Body of pancreas (tissue), 4 donors: ENCODE results near the gene PSD2. TPM values are rescaled to one million over a fixed set of nuclear protein-coding genes. Genes with fewer than 3 reads are reported as not detected.

Experiments used
- ATAC-seq: fragments of 150-250 bp; one replicate; pipeline ENCODE4 v1.9.1; 2016
- DNase-seq, 4 donors: peaks; one replicate each; pipeline ENCODE4 v3.0.0-alpha.2; 2019
- H3K27ac ChIP-seq, 4 donors: fragments of 200-600 bp; sonication (generic); 1 replicate in 3 of 4; 2 replicates in 1 of 4; pipeline versions ENCODE4 v1.5.1 to v1.6.1; 2016 to 2019; ENCODE audit warnings: mild to moderate bottlenecking in 1 of 4, mixed read lengths in 1 of 4, moderate library complexity in 1 of 4
- H3K27me3 ChIP-seq, 2 donors: fragments of 200-600 bp; sonication (generic); one replicate each; pipeline ENCODE4 v1.6.0; 2016; ENCODE audit warnings: mild to moderate bottlenecking in 1 of 2
- H3K36me3 ChIP-seq, 2 donors: fragments of 200-600 bp; sonication (generic); replicated peaks in 1 of 2; 2 replicates each; pipeline ENCODE4 v1.5.1; 2016; ENCODE audit warnings: low read depth in 2 of 2; ENCODE audit not compliant: insufficient read depth in 1 of 2
- H3K4me1 ChIP-seq: fragments of 200-600 bp; sonication (generic); one replicate; pipeline ENCODE4 v1.6.0; 2016
- H3K4me3 ChIP-seq, 2 donors: fragments of 200-600 bp; sonication (generic); 1 replicate in 1 of 2; 2 replicates in 1 of 2; pipeline ENCODE4 v1.5.1; 2016 to 2019
- H3K9me3 ChIP-seq, 3 donors: fragments of 200-600 bp; sonication (generic); 1 replicate in 2 of 3; 2 replicates in 1 of 3; pipeline ENCODE4 v1.5.1; 2016
- POLR2A ChIP-seq, 3 donors: fragments of 450-650 bp; IDR thresholded peaks; one replicate each; pipeline ENCODE4 v1.6.1; 2016; ENCODE audit warnings: antibody characterized with exemption in 3 of 3, mild to moderate bottlenecking in 2 of 3
- WGBS, 2 donors: methylation state at CpG; one replicate each; pipeline ENCODE4 v1.1.5; 2017; 5-methylcytosine and 5-hydroxymethylcytosine counted together
- intact Hi-C: fragments of 100-400 bp; cut with DNase I; formaldehyde crosslinking; loops from one replicate; pipeline ENCODE4 v1.15.1; 2023
- total RNA-seq, 2 donors: library from RNA; depleted of rRNA; stranded (reverse); fragments of >200 nt; gene quantifications; one replicate each; pipeline ENCODE4 v1.1.0, GENCODE V29; 2016
- TF ChIP-seq, protein P1 (sequence below), 7 experiments: fragments of 450-650 bp in 4 of 7; fragments of 200-600 bp in 3 of 7; sonication (generic) in 3 of 7; IDR thresholded peaks; one replicate each; pipeline ENCODE4 v1.5.1; 2016 to 2019; ENCODE audit warnings: antibody characterized with exemption in 7 of 7

Gene PSD2
- total RNA-seq, 2 donors from 2014 or later: 0.52 TPM; not detected in 1

DNA sequence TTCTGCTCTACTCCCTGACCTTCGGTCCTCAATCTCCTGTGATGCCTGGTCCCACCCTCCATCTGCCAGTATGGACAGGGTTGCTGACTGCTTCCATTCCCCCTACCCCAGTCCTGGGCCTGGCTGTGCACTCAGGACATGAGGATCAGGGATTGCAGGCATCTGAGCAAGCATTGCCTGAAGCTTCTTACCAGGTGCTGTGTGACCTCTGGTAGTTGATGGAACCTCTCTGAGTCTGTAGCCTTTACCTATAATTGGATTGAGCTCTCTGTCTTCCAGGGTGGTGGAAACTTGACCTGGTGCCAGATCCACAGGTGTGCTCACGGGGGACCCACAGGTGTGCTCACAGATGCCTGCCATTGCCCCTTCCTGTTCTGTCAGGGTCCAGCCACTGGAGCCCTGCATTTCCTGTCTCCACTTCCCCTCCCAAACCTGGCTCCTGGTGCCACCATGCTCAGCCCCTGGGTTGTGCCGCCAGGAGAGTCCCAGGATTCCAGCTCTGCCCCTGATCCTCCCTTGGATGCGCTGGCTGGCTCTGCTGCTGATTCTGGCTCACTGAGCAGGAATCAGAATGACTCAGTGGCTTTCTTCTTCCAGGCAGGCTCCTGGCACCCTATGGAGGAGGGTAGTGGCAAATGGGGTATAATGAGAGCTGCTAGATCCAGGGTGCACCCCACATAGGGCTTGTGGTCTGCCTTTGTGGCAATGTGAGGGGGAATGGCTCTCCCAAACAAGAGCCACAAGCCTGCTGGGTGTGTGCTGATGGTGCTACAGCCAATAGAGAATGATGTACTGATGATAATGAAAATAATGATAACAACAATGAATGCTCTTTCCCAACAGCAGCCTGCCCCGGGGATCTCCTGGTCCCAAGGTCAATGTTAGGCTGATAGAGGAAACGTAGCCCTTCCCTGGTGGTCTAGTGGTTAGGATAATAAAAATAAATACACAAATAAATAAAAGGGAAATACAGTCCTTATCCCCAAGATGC, 35.2 kb upstream of the PSD2 start:
- DNase-seq: no peak
- Histone ChIP-seq H3K9me3 (no peaks in the 10 kb centered on the region), H3K27me3 (peaks cover 0 to 8% of the 10 kb centered on the region in 2 donors), H3K36me3 (no peaks in the 10 kb centered on the region), H3K27ac (no peak overlapping the region), H3K4me3 (no peak overlapping the region), H3K4me1 (peaks cover 29% of the 10 kb centered on the region)
- TF ChIP-seq, protein P1, sequence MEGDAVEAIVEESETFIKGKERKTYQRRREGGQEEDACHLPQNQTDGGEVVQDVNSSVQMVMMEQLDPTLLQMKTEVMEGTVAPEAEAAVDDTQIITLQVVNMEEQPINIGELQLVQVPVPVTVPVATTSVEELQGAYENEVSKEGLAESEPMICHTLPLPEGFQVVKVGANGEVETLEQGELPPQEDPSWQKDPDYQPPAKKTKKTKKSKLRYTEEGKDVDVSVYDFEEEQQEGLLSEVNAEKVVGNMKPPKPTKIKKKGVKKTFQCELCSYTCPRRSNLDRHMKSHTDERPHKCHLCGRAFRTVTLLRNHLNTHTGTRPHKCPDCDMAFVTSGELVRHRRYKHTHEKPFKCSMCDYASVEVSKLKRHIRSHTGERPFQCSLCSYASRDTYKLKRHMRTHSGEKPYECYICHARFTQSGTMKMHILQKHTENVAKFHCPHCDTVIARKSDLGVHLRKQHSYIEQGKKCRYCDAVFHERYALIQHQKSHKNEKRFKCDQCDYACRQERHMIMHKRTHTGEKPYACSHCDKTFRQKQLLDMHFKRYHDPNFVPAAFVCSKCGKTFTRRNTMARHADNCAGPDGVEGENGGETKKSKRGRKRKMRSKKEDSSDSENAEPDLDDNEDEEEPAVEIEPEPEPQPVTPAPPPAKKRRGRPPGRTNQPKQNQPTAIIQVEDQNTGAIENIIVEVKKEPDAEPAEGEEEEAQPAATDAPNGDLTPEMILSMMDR (IDR thresholded peaks at IDR 0.05): no peak
- TF ChIP-seq POLR2A (IDR thresholded peaks at IDR 0.05): no peak
- no peak for ATAC-seq
- 47 to 48% methylated on average over 5 to 6 of the region's 6 CpGs for WGBS, 2 donors
- intact Hi-C loops: loop anchor here (5.0 to 10.0 kb wide), 2 partner anchors 48 to 336 kb away; no protein-coding TSS in a partner anchor

- H3K27me3 ChIP-seq: peaks cover 0 to 8% of the 10 kb centered on the region in 2 donors
- peaks cover 29% of the 10 kb centered on the region for H3K4me1 ChIP-seq
- no peak for TF ChIP-seq POLR2A (IDR thresholded peaks at IDR 0.05)
- TF ChIP-seq, protein P1 (IDR thresholded peaks at IDR 0.05): no peak
- WGBS, 2 donors: 96% methylated on average over 3 of the region's 3 CpGs
- DNase-seq (no peak), ATAC-seq (no peak)
- no peak overlapping the region for H3K4me3 ChIP-seq
- intact Hi-C loops: loop anchor here (5.0 to 10.0 kb wide), 2 partner anchors 49 to 336 kb away; no protein-coding TSS in a partner anchor
- no peaks in the 10 kb centered on the region for H3K36me3 ChIP-seq
- H3K9me3 ChIP-seq: no peaks in the 10 kb centered on the region
- H3K27ac ChIP-seq: no peak overlapping the region
These were observed 34.6 kb upstream of the PSD2 start for GRCh38 chr5:139761057-139761450.

DNA sequence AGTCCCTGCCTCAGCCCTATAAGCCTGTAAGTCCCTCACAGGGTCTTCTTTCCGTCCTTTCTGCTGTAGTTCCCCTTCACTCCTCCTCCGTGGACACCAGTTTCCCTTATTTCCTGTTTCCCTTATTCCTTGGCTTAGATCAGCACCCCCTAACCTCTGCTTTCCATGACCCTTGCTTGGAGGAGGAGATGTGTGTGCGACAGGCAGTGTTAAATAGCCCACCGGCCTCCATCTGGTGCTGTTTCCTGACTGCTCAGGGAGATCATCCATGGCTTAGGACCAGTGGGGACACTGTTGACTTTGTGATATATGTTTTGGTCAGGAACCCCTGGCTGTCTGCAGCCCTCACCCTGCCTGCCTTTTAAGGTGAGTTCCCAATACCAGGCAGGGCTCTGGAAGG, 34.1 kb upstream of the PSD2 start:
- Histone ChIP-seq H3K4me3 (no peak overlapping the region), H3K27ac (no peak overlapping the region), H3K27me3 (peaks cover 0 to 8% of the 10 kb centered on the region in 2 donors), H3K9me3 (no peaks in the 10 kb centered on the region), H3K36me3 (no peaks in the 10 kb centered on the region), H3K4me1 (peaks cover 26% of the 10 kb centered on the region)
- WGBS, 2 donors: 73 to 84% methylated on average over 4 of the region's 4 CpGs
- TF ChIP-seq POLR2A (IDR thresholded peaks at IDR 0.05): no peak
- TF ChIP-seq, protein P1 (IDR thresholded peaks at IDR 0.05): no peak
- intact Hi-C loops: loop anchor here (5.0 to 10.0 kb wide), 2 partner anchors 49 to 337 kb away; no protein-coding TSS in a partner anchor
- DNase-seq (no peak), ATAC-seq (no peak)

GRCh38 chr5:139762615-139763170, 32.9 kb upstream of the PSD2 start:
- TF ChIP-seq POLR2A (IDR thresholded peaks at IDR 0.05): no peak
- TF ChIP-seq, protein P1 (IDR thresholded peaks at IDR 0.05): no peak
- no peak overlapping the region for H3K27ac ChIP-seq
- H3K9me3 ChIP-seq: no peaks in the 10 kb centered on the region
- DNase-seq (no peak), ATAC-seq (no peak)
- H3K27me3 ChIP-seq: peaks cover 0 to 8% of the 10 kb centered on the region in 2 donors
- intact Hi-C loops: loop anchor here (5.0 to 10.0 kb wide), 2 partner anchors 50 to 338 kb away; no protein-coding TSS in a partner anchor
- WGBS, 2 donors: 80 to 84% methylated on average over 10 of the region's 10 CpGs
- no peaks in the 10 kb centered on the region for H3K36me3 ChIP-seq
- H3K4me3 ChIP-seq: no peak overlapping the region
- H3K4me1 ChIP-seq: peaks cover 26% of the 10 kb centered on the region
